Measurements from ENCODE around the gene GALNT10.

DNA sequence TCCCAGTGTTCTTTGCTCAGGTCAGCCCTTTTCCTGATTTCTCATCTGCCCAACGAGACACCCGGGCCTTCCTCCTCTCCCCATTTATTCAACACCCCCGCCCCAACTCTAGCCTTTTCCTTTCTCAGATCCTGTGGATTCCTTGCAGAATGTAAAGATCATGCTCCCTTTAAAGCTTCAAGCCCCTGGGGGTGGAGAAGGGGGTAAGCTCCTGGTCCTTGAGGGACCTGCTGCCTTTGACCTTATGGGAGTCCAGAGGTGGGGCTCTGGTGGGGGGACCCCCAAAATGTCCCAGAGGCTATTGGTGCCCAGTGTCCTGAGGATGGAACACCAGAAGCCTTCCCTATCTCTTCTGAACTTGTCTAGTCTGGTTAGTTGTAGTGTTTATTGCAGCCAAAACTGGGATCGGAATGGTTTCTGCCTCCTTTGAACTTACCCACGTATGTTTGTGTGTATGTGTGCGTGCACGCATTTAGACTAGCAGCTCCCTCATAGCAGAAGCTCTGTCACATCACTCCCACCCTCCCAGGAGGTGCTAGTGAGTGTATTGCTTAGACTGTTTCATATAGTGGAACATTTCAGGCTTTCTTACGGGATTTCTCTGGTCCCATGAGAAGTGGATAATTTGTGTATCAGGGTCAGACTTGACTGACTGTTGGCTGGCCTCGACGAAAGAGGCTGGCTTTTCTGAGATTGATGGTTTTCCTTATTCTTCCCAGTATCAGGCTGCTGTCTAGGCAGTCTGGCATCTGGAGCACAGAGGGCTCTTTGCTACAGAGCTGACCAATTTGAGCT, 1.1 kb downstream of the GALNT10 start:
- TF ChIP-seq, protein P1, sequence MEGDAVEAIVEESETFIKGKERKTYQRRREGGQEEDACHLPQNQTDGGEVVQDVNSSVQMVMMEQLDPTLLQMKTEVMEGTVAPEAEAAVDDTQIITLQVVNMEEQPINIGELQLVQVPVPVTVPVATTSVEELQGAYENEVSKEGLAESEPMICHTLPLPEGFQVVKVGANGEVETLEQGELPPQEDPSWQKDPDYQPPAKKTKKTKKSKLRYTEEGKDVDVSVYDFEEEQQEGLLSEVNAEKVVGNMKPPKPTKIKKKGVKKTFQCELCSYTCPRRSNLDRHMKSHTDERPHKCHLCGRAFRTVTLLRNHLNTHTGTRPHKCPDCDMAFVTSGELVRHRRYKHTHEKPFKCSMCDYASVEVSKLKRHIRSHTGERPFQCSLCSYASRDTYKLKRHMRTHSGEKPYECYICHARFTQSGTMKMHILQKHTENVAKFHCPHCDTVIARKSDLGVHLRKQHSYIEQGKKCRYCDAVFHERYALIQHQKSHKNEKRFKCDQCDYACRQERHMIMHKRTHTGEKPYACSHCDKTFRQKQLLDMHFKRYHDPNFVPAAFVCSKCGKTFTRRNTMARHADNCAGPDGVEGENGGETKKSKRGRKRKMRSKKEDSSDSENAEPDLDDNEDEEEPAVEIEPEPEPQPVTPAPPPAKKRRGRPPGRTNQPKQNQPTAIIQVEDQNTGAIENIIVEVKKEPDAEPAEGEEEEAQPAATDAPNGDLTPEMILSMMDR (IDR thresholded peaks at IDR 0.05; ENCODE audit: low read depth, low read length, poor library complexity, severe bottlenecking) = no peak
- no peak for TF ChIP-seq EZH2phosphoT487 (IDR thresholded peaks at IDR 0.05; ENCODE audit: borderline replicate concordance, low read length)
